COR-L47 (cell line): ENCODE data around the gene CPA3.
A peak's percentile ranks its signal among the peaks of the same experiment; 100 is the strongest.

Experiments used
- DNase-seq: peaks from one replicate; lab custom pipeline; 2025; lab: John Stamatoyannopoulos, UW

CPA3 gene

GRCh38 chr3:148861277-148861869, 3.7 kb upstream of the CPA3 start:
- peak; percentile 57 for DNase-seq

- no peak for DNase-seq
These were observed 1.8 kb upstream of the CPA3 start for GRCh38 chr3:148863297-148863696.

- DNase-seq = no peak
These were observed 1.3 kb upstream of the CPA3 start for GRCh38 chr3:148863814-148864213.

- DNase-seq = no peak
These were observed 1.2 kb downstream of the CPA3 start for GRCh38 chr3:148866261-148866660.

- peak; percentile 63 for DNase-seq
These were observed 8.3 kb downstream of the CPA3 start for GRCh38 chr3:148873270-148873927.

DNA sequence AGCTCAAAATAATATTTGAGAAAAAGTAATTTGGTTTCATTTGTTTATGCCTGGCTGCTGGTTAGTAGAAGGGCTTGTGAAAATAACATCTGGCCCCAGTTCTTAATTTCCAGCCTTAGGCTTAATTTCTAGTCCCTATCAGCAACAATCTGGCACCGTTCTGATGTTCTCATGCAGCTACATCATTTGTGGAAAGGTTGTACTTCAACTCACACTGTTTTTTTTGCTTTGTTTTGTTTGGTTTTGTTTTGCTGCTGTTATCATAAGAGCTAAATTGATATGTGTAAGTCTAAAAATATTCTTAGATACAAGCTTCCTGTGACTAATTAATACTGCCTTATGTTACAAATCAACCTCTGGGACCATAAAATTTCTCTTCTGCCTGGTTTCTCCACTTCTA, 8.9 kb downstream of the CPA3 start:
- no peak for DNase-seq

DNA sequence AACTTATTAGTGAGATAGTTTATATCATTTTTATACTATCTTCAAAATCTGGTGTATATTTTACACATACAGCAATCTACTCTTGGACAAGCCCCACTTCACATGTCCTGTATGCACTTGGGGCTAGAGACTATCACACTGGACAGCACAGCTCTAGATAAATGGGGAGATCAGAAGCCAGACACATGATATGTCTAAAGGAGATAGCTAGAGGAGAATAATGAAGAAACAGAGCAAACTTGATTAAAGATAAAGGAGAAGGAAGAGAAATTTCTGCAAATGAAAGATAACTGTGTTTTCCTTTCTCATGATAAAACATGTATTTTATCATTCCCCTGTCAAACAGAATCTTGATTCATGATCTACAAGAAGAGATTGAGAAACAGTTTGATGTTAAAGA, 13.0 kb downstream of the CPA3 start:
- no peak for DNase-seq

DNA sequence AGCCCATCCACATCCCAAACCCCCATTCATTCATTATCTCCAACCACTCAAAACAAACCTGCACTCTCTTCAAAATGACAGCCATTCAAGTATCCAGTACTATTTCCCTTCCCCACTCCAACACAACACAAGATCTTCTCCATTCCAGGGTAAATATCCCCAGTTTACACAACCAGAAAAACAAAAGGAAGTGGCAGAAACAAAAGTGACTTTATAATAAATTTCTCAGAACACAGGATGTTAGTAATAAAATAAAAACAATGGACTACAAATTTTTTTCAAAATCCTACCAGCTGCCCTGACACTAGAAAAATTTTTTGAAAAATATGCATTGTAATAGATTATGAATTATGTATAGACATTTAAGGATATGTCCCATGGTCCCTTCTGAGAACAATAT, 14.2 kb downstream of the CPA3 start:
- no peak for DNase-seq

DNA sequence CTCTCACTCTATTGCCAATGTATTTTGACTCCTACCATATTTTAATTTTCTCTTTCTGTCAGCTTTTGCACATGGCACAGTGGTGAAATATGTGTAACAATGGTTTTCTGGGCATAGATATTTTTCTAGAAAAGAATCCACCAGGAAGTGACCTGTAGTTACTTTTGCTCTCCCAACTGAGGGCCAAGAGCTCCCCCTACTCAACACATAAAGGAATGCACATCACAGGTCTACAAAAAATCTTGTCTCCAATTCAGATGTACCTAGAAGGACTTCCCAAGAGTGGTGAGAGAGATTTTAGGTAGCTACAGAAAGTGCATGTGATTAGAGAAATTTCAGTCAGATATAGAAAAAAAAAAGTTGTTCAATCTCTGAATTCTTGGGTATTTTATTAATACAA, 15.6 kb downstream of the CPA3 start:
- no peak for DNase-seq

GRCh38 chr3:148881286-148881685, 16.2 kb downstream of the CPA3 start:
- DNase-seq = no peak

- DNase-seq = no peak
These were observed 17.2 kb downstream of the CPA3 start for GRCh38 chr3:148882288-148882687.

GRCh38 chr3:148883163-148883562, 18.1 kb downstream of the CPA3 start:
- no peak for DNase-seq

- DNase-seq = no peak
These were observed 19.2 kb downstream of the CPA3 start for GRCh38 chr3:148884261-148884660.

DNA sequence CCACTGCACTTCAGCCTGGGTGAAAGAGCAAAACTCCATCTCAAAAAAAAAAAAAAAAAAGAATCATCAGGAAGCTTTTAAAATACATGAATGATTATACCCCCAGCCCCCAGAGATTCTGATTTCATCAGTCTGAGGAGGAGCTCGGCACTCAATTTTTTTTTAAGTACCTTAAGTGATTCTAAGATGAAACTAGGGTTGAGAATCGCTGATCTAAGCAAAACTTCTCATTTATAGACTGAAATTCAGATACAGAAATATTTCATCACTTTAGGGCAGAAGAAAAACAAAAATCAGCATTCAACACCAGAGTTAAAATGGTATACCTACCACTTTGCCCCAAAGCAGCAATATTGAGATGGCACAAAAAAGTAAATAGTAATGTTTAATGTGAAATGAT, 24.7 kb downstream of the CPA3 start:
- no peak for DNase-seq

- DNase-seq = no peak
These were observed 31.0 kb downstream of the CPA3 start for GRCh38 chr3:148896062-148896461.

- DNase-seq = no peak
These were observed 37.1 kb downstream of the CPA3 start for GRCh38 chr3:148901987-148902791.

GRCh38 chr3:148903022-148903442, 37.9 kb downstream of the CPA3 start:
- no peak for DNase-seq

- no peak for DNase-seq
These were observed 38.8 kb downstream of the CPA3 start for GRCh38 chr3:148903941-148904340.

DNA sequence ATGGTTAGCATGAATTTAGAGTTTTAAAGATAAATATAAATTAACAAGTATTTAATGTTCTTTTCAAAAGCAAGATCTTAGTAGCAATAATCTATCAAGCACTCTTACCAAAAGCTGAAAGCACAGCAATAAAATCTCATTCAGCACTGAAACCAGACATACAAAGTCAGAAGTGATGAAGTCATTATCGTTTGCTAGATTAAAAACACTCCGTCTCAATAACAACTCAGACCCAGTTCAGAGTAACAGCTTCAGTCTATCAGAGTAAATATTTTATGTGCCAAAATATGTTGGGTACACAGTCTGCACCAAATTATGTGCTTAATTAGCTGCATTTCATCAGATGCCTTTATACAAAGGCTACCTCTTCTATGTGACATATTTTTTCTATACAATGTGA, 41.6 kb downstream of the CPA3 start:
- no peak for DNase-seq

DNA sequence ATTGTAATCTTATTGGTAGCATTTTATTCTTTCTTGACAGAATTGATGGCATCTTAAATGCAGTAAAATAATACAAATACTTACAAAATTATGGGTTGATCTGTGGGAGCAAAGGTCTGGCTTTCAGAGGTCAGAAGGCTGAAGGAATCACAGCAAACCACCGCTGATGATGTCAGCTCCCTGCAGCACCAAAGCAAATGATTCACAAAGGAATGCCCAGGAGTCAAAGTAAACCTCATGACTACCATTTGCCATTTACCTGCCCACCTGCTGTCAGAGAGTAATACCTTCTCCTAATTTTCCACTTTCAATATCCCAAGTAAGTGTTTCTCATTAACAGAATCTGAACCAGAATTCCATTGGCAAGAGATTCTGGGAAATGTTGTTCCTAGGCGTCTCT, 46.1 kb downstream of the CPA3 start:
- DNase-seq = no peak

- no peak for DNase-seq
These were observed 46.5 kb downstream of the CPA3 start for GRCh38 chr3:148911592-148911991.

DNA sequence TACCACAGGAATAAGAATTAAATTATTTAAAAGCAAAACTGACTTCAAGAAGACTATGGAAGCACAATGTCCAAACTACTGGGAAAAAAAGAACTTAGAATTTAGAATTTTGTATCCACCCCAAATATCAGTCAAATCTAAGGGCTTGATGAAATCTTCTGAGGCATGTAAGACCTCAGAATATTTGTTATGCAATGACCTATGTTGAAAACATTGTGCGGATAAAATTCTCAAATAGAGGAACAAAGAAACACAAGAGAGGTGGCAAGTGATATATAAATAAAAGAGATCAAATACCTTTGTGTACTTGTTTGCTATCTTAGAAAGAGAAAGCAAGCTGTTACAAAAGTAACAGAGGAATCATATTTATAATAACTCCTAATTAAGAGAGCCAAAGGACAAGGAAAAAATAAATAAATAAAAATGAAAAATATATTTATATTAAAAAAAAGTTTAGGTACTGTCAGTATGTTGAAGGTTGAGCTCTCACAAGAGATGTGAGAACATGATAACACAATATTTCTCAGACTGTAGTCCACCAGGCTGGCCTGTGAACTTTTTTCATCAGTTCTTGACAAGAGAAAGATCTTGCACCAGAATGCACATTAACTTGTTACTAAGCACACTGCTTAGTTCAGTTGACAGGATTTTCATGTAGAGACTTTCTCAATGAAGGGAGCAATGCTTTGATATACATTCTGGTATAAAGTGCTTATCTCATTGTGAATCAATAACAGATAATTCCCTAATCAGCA, 50.0 kb downstream of the CPA3 start:
- DNase-seq = no peak

- DNase-seq = no peak
These were observed 51.0 kb downstream of the CPA3 start for GRCh38 chr3:148916132-148916531.
